K562 (cell line): Measurements from ENCODE around the gene CEP126. TPM values are rescaled to one million over a fixed set of nuclear protein-coding genes. Genes with fewer than 3 reads are reported as not detected.
A peak's percentile ranks its signal among the peaks of the same experiment; 100 is the strongest.

Source experiments
- ADNP ChIP-seq: fragments of 200-800 bp; sonication (Bioruptor generic); IDR thresholded peaks from 2 replicates; pipeline ENCODE4 v1.6.1; 2016; ENCODE audit warnings: missing genetic modification characterization, missing compliant biosample characterization
- ATF2 ChIP-seq: sonication (generic); formaldehyde crosslinking; IDR thresholded peaks from 2 replicates; pipeline ENCODE4 v1.8.1; 2022; ENCODE audit warnings: missing genetic modification reagents
- BRCA1 ChIP-seq, 2 experiments: fragments of 450-650 bp in 1 of 2; sonication (generic) in 1 of 2; formaldehyde crosslinking in 1 of 2; IDR thresholded peaks; 2 replicates each; pipeline versions ENCODE4 v1.5.0 to v1.6.1; 2017 to 2020; ENCODE audit warnings: mild to moderate bottlenecking in 1 of 2, missing genetic modification reagents in 1 of 2
- BRF1 ChIP-seq: IDR thresholded peaks from 3 replicates; pipeline ENCODE4 v1.6.1; 2011; ENCODE audit warnings: borderline replicate concordance, mild to moderate bottlenecking; ENCODE audit not compliant: insufficient read length; ENCODE audit errors: extremely low read depth
- CEBPB ChIP-seq: fragments of 450-650 bp; IDR thresholded peaks from 2 replicates; pipeline ENCODE4 v1.6.1; 2016; ENCODE audit warnings: missing genetic modification characterization, missing compliant biosample characterization
- FOXM1 ChIP-seq, 2 experiments: fragments of 450-650 bp in 1 of 2; sonication (generic) in 1 of 2; formaldehyde crosslinking in 1 of 2; IDR thresholded peaks; 2 replicates each; pipeline versions ENCODE4 v1.6.1 to v1.9.0; 2017 to 2022; ENCODE audit warnings: low read depth in 2 of 2, mild to moderate bottlenecking in 2 of 2, missing genetic modification reagents in 1 of 2, moderate library complexity in 1 of 2
- HNRNPUL1 ChIP-seq: fragments of 200-400 bp; formaldehyde crosslinking; IDR thresholded peaks from 2 replicates; pipeline ENCODE4 v1.6.1; 2017; ENCODE audit warnings: low read length
- HSF4 ChIP-seq: fragments of 250-450 bp; sonication (Bioruptor Pico); IDR thresholded peaks from 2 replicates; pipeline ENCODE4 v2.1.2; 2022; ENCODE audit warnings: mild to moderate bottlenecking, moderate library complexity, borderline replicate concordance
- JUND ChIP-seq, 2 experiments: IDR thresholded peaks; 2 replicates in 1 of 2; 3 replicates in 1 of 2; pipeline ENCODE4 v1.6.1; 2011; ENCODE audit warnings: borderline replicate concordance in 2 of 2, low read depth in 2 of 2, low read length in 2 of 2, improper control_type of control experiment in 1 of 2, missing biosample characterization in 1 of 2, missing genetic modification characterization in 1 of 2, missing genetic modification reagents in 1 of 2
- MEIS2 ChIP-seq: fragments of 450-650 bp; IDR thresholded peaks from 2 replicates; pipeline ENCODE4 v1.6.1; 2014; ENCODE audit warnings: mild to moderate bottlenecking; ENCODE audit not compliant: partially characterized antibody
- MTF1 ChIP-seq: fragments of 250-450 bp; sonication (Bioruptor Pico); IDR thresholded peaks from 2 replicates; pipeline ENCODE4 v1.9.0; 2021; ENCODE audit warnings: moderate library complexity, mild to moderate bottlenecking, inconsistent platforms, borderline replicate concordance
- NFIX ChIP-seq: fragments of 250-450 bp; sonication (Bioruptor Pico); IDR thresholded peaks from 2 replicates; pipeline ENCODE4 v1.4.0; 2020; ENCODE audit warnings: low read depth, mild to moderate bottlenecking, moderate library complexity
- PHF8 ChIP-seq: fragments of 200-600 bp; sonication (generic); IDR thresholded peaks from 2 replicates; pipeline ENCODE4 v1.6.1; 2012; ENCODE audit warnings: mixed run types, mild to moderate bottlenecking, inconsistent platforms, low read length, moderate library complexity, borderline replicate concordance
- RFX1 ChIP-seq: fragments of 450-650 bp; IDR thresholded peaks from 2 replicates; pipeline ENCODE4 v1.6.1; 2016; ENCODE audit warnings: mild to moderate bottlenecking, moderate library complexity
- RNF2 ChIP-seq: sonication (generic); IDR thresholded peaks from 2 replicates; pipeline ENCODE4 v1.6.1; 2016
- RUNX1 ChIP-seq: sonication (generic); IDR thresholded peaks from 2 replicates; pipeline ENCODE4 v1.6.1; 2016; ENCODE audit warnings: antibody characterized with exemption, low read depth
- THRB ChIP-seq: fragments of 450-650 bp; formaldehyde crosslinking; conservative IDR thresholded peaks from 2 replicates; pipeline ENCODE4 v1.4.0; 2022; ENCODE audit warnings: mild to moderate bottlenecking, missing genetic modification characterization
- ZBTB43 ChIP-seq: sonication (generic); formaldehyde crosslinking; IDR thresholded peaks from 2 replicates; pipeline ENCODE4 v1.8.0; 2023; ENCODE audit warnings: mild to moderate bottlenecking, missing genetic modification reagents
- ZNF133 ChIP-seq: fragments of 250-450 bp; sonication (Bioruptor Pico); IDR thresholded peaks from 2 replicates; pipeline ENCODE4 v1.4.0; 2020; ENCODE audit warnings: mild to moderate bottlenecking
- ZNF507 ChIP-seq: conservative IDR thresholded peaks from 2 replicates; pipeline ENCODE4 v1.6.1; 2017; ENCODE audit warnings: missing genetic modification characterization, missing compliant biosample characterization
- polyA plus RNA-seq, 8 experiments: library from polyadenylated mRNA; depleted of rRNA in 4 of 8; stranded (reverse) in 5 of 8; unstranded in 3 of 8; fragments of >200 nt; fragmentation: Nextera tagmentation in 2 of 8; fragmentation: Illumina TruSeq in 1 of 8; extraction: Ambion mirVana in 2 of 8; extraction: Trizol in 1 of 8; gene quantifications; 2 replicates each; pipeline versions ENCODE4 v1.2.1 to v1.2.3, GENCODE V29; 2011 to 2014; ENCODE audit warnings: inconsistent platforms in 1 of 8, missing spikeins in 1 of 8
- total RNA-seq, 7 experiments: library from RNA; depleted of rRNA in 6 of 7; stranded (reverse); fragments of >200 nt in 6 of 7; fragmentation: Illumina TruSeq in 2 of 7; extraction: Trizol in 2 of 7; gene quantifications; 2 replicates each; pipeline versions ENCODE4 v1.2.1 to v1.2.3, GENCODE V29; 2011 to 2021; ENCODE audit warnings: low replicate concordance in 1 of 7

Gene CEP126
- total and polyA plus RNA-seq, 9 of the 15 experiments (the other 6 are each of a cell fraction or from before 2014, with no cell fraction given): 0.01 to 0.11 (median 0.07) TPM; not detected in 3

GRCh38 chr11:101915791-101916291, 1.0 kb downstream of the CEP126 start (continued):
- TF ChIP-seq HNRNPUL1: no peak
- no peak for TF ChIP-seq HSF4 (CRISPR knock-in tag)
- TF ChIP-seq ATF2 (CRISPR knock-in tag): no peak
- TF ChIP-seq MEIS2: no peak
- peak; percentile 29; the same call in 1 of the 2 replicates for TF ChIP-seq CEBPB (tag)
- no peak for TF ChIP-seq NFIX
- TF ChIP-seq ZBTB43: no peak
- no peak for TF ChIP-seq FOXM1 (IDR thresholded peaks at IDR 0.05; ENCODE audit: low read depth)
- TF ChIP-seq FOXM1 (CRISPR knock-in tag; IDR thresholded peaks at IDR 0.05; ENCODE audit: low read depth): no peak
- no peak for TF ChIP-seq RNF2
- TF ChIP-seq PHF8: 0 out of 2 replicates have a peak, but pooled peaks have one; percentile 12
- no peak for TF ChIP-seq ZNF133 (CRISPR knock-in tag)
- TF ChIP-seq MTF1 (CRISPR knock-in tag): no peak
- TF ChIP-seq RUNX1: no peak
- no peak for TF ChIP-seq JUND (IDR thresholded peaks at IDR 0.05; ENCODE audit: borderline replicate concordance, low read depth, low read length)
- TF ChIP-seq JUND (tag; IDR thresholded peaks at IDR 0.05; ENCODE audit: borderline replicate concordance, low read depth, low read length): no peak
- TF ChIP-seq RFX1: peak; percentile 37
- no peak for TF ChIP-seq ADNP (tag)
- TF ChIP-seq ZNF507: no peak
- TF ChIP-seq THRB (CRISPR knock-in tag): no peak
- no peak for TF ChIP-seq BRF1
- TF ChIP-seq BRCA1 (IDR thresholded peaks at IDR 0.05): no peak
- TF ChIP-seq BRCA1 (CRISPR knock-in tag; IDR thresholded peaks at IDR 0.05): no peak
